Peyer's patch (tissue), 4 donors: ENCODE results near the gene CENPK. TPM values are rescaled to one million over a fixed set of nuclear protein-coding genes. Genes with fewer than 3 reads are reported as not detected.

Source experiments
- DNase-seq, 3 donors: peaks; one replicate each; pipeline ENCODE4 v3.0.0-alpha.2; 2017 to 2019
- H3K27ac ChIP-seq, 4 donors: fragments of 200-600 bp; sonication (generic); one replicate each; pipeline ENCODE4 v1.5.1; 2016 to 2019
- H3K27me3 ChIP-seq, 2 donors: fragments of 200-600 bp; sonication (generic); one replicate each; pipeline ENCODE4 v1.5.1; 2019
- H3K36me3 ChIP-seq, 3 donors: fragments of 200-600 bp; sonication (generic); one replicate each; pipeline ENCODE4 v1.5.1; 2016 to 2019
- H3K4me1 ChIP-seq, 4 donors: fragments of 200-600 bp; sonication (generic); one replicate each; pipeline ENCODE4 v1.5.1; 2016 to 2019
- H3K4me3 ChIP-seq, 4 donors: fragments of 200-600 bp; sonication (generic); 1 replicate in 3 of 4; 2 replicates in 1 of 4; pipeline ENCODE4 v1.5.1; 2016 to 2019; ENCODE audit warnings: mild to moderate bottlenecking in 1 of 4
- H3K9me3 ChIP-seq, 4 donors: fragments of 200-600 bp; sonication (generic); one replicate each; pipeline ENCODE4 v1.5.1; 2016 to 2019; ENCODE audit warnings: mild to moderate bottlenecking in 1 of 4
- POLR2A ChIP-seq, 2 donors: fragments of 450-650 bp; IDR thresholded peaks; one replicate each; pipeline ENCODE4 v1.5.1; 2017; ENCODE audit warnings: antibody characterized with exemption in 2 of 2, mild to moderate bottlenecking in 2 of 2, moderate library complexity in 2 of 2
- total RNA-seq, 4 donors: library from RNA; depleted of rRNA; stranded (reverse); fragments of >200 nt; gene quantifications; one replicate each; pipeline ENCODE4 v1.1.0, GENCODE V29; 2016
- TF ChIP-seq, protein P1 (sequence below), 6 experiments: fragments of 450-650 bp in 4 of 6; fragments of 200-600 bp in 2 of 6; sonication (generic) in 1 of 6; IDR thresholded peaks; one replicate each; pipeline ENCODE4 v1.5.1; 2017 to 2019; ENCODE audit warnings: antibody characterized with exemption in 6 of 6, mild to moderate bottlenecking in 3 of 6, moderate library complexity in 1 of 6

Gene CENPK
- total RNA-seq, 4 donors from 2014 or later = 4.5 to 22.3 (median 8.5) TPM

DNA sequence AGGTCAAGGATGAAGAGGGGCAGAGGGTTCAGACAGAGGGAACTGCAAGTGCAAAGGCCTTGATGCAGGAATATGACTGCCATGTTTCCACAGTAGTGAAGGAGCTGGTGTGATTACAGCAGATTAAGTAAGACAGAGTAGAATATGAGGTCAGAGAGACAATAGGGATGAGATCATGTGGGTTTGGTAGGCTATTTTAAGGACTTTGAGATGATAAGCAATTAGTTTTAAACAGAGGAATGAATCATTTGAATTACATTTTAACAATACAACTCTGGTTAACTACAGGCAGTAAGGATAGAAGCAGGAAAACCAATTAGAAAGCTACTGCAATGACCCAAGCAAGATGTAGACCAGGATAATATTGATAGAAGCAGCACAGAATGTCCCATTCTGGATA is 7.7 kb downstream of the CENPK start:
- Histone ChIP-seq H3K9me3 (no peaks in the 10 kb centered on the region), H3K27me3 (no peaks in the 10 kb centered on the region), H3K27ac (no peak overlapping the region), H3K4me3 (no peak overlapping the region), H3K4me1 (no peaks in the 10 kb centered on the region), H3K36me3 (no peaks in the 10 kb centered on the region)
- TF ChIP-seq, protein P1, sequence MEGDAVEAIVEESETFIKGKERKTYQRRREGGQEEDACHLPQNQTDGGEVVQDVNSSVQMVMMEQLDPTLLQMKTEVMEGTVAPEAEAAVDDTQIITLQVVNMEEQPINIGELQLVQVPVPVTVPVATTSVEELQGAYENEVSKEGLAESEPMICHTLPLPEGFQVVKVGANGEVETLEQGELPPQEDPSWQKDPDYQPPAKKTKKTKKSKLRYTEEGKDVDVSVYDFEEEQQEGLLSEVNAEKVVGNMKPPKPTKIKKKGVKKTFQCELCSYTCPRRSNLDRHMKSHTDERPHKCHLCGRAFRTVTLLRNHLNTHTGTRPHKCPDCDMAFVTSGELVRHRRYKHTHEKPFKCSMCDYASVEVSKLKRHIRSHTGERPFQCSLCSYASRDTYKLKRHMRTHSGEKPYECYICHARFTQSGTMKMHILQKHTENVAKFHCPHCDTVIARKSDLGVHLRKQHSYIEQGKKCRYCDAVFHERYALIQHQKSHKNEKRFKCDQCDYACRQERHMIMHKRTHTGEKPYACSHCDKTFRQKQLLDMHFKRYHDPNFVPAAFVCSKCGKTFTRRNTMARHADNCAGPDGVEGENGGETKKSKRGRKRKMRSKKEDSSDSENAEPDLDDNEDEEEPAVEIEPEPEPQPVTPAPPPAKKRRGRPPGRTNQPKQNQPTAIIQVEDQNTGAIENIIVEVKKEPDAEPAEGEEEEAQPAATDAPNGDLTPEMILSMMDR (IDR thresholded peaks at IDR 0.05) = no peak
- TF ChIP-seq POLR2A (IDR thresholded peaks at IDR 0.05) = no peak
- DNase-seq = no peak

DNA sequence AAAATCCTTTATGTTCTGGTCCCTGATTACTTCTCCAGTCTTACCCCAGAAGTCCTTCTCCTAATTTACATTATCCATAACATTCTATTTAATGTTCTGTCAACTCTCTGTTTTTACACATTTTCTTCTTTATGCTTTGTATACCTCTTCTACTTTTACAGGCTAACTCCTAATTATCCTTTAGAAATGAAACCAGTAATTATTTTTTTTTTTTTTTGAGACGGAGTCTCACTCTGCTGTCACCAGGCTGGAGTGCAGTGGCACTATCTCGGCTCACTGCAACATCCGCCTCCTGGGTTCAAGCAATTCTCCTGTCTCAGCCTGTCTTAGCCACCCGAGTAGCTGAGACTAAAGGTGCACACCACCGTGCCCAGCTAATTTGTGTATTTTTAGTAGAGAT is 9.0 kb downstream of the CENPK start:
- Histone ChIP-seq H3K9me3 (no peaks in the 10 kb centered on the region), H3K27ac (no peak overlapping the region), H3K4me3 (no peak overlapping the region), H3K27me3 (no peaks in the 10 kb centered on the region), H3K36me3 (no peaks in the 10 kb centered on the region), H3K4me1 (no peaks in the 10 kb centered on the region)
- no peak for DNase-seq
- no peak for TF ChIP-seq POLR2A (IDR thresholded peaks at IDR 0.05)
- TF ChIP-seq, protein P1 (IDR thresholded peaks at IDR 0.05) = no peak

DNA sequence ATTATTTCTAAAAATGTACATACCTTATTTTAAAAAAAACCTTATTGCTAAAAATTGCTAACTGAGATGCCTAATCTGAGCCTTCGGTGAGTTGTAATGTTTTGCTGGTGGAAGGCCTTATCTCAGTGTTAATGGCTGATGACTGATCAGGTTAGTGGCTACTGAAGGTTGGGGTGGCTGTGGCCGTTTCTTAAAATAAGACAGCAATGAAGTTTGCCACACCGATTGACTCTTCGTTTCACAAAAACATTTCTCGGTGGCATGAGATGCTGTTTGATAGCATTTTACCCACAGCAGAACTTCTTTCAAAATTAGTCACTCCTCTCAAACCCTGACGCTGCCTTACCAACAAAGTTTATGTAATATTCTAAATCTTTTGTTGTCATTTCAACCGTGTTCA is 14.7 kb downstream of the CENPK start:
- no peak overlapping the region for H3K27ac ChIP-seq
- H3K4me1 ChIP-seq = no peaks in the 10 kb centered on the region
- TF ChIP-seq, protein P1 (IDR thresholded peaks at IDR 0.05) = no peak
- TF ChIP-seq POLR2A (IDR thresholded peaks at IDR 0.05) = no peak
- no peak overlapping the region for H3K4me3 ChIP-seq
- no peaks in the 10 kb centered on the region for H3K36me3 ChIP-seq
- no peaks in the 10 kb centered on the region for H3K9me3 ChIP-seq
- H3K27me3 ChIP-seq = no peaks in the 10 kb centered on the region
- DNase-seq = no peak

DNA sequence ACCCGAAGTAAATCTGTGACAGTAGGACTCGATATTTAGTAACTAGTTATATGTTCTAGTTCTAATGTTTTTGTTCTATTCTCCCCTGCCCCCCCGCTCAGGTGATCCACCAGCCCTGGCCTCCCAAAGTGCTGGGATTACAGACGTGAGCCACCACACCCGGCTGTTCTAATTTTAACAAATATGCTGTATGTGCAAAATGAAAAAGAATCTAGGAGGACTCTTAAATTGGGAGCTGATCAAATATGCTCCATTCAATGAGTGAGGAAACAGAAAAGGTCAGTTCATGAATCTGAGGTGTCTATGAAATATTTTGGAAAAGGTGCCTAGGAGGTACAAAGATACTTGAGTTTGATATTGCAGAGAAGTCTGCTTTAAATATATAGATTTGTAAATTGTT is 16.8 kb downstream of the CENPK start:
- Histone ChIP-seq H3K27ac (no peak overlapping the region), H3K36me3 (no peaks in the 10 kb centered on the region), H3K9me3 (no peaks in the 10 kb centered on the region), H3K4me3 (no peak overlapping the region), H3K4me1 (no peaks in the 10 kb centered on the region), H3K27me3 (no peaks in the 10 kb centered on the region)
- DNase-seq = no peak
- TF ChIP-seq, protein P1 (IDR thresholded peaks at IDR 0.05) = no peak

DNA sequence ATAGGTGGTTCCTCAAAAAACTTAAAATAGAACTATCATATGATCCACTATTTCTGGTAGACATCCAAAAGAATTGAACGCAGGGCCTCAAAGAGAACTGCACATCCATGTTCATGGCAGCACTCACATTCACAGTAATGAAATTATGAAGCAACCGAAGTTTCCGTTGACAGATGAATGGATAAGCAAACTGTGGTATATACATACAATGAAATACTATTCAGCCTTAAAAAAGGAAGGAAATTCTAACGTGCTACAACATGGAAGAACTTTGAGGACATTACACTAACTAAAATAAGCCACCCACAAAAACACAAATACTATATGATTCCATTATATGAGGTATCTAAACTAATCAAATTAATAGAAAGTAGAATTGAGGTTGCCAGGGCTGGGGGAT is 18.5 kb downstream of the CENPK start:
- no peaks in the 10 kb centered on the region for H3K4me1 ChIP-seq
- DNase-seq = no peak
- H3K9me3 ChIP-seq = no peaks in the 10 kb centered on the region
- no peaks in the 10 kb centered on the region for H3K36me3 ChIP-seq
- TF ChIP-seq POLR2A (IDR thresholded peaks at IDR 0.05) = no peak
- TF ChIP-seq, protein P1 (IDR thresholded peaks at IDR 0.05) = no peak
- no peaks in the 10 kb centered on the region for H3K27me3 ChIP-seq
- H3K27ac ChIP-seq = no peak overlapping the region
- no peak overlapping the region for H3K4me3 ChIP-seq

DNA sequence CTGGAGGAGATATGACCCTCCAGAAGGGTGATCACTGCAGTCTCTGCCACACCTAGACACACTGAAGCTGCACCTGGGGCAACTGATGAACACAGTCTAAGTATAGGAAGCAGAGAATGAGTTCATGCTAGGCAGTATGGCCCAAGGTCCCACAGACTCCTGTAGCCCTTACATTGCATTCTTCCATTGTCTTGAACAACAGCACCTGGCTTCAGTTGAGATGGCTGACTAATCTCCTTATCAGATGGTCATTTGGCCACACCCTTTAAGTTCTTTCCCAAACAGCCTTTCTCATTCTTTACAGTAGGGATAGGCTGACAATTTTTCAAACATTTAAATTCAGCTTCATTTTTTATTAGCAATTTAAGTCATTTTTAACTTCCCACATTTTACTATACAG is 23.1 kb downstream of the CENPK start:
- no peak for DNase-seq
- Histone ChIP-seq H3K27ac (no peak overlapping the region), H3K27me3 (no peaks in the 10 kb centered on the region), H3K4me1 (no peaks in the 10 kb centered on the region), H3K9me3 (no peaks in the 10 kb centered on the region), H3K36me3 (no peaks in the 10 kb centered on the region), H3K4me3 (no peak overlapping the region)
- TF ChIP-seq POLR2A (IDR thresholded peaks at IDR 0.05) = no peak
- TF ChIP-seq, protein P1 (IDR thresholded peaks at IDR 0.05) = no peak
